Tibial nerve (tissue), 4 donors: ENCODE results near the gene DENND1A. TPM values are rescaled to one million over a fixed set of nuclear protein-coding genes. Genes with fewer than 3 reads are reported as not detected.

Experiments used
- DNase-seq, 2 donors: peaks; one replicate each; pipeline ENCODE4 v3.0.0-alpha.2; 2019; ENCODE audit warnings: low spot score in 2 of 2
- H3K27ac ChIP-seq, 4 donors: fragments of 200-600 bp; sonication (generic) in 3 of 4; one replicate each; pipeline ENCODE4 v1.5.1; 2017 to 2019; ENCODE audit warnings: mild to moderate bottlenecking in 1 of 4
- H3K27me3 ChIP-seq, 2 donors: fragments of 200-600 bp; sonication (generic) in 1 of 2; one replicate each; pipeline versions ENCODE4 v1.5.1 to v1.6.0; 2017 to 2019
- H3K36me3 ChIP-seq, 3 donors: fragments of 200-600 bp; sonication (generic); one replicate each; pipeline ENCODE4 v1.5.1; 2018 to 2019
- H3K4me1 ChIP-seq, 4 donors: fragments of 200-600 bp; sonication (generic) in 3 of 4; one replicate each; pipeline ENCODE4 v1.5.1; 2017 to 2019
- H3K4me3 ChIP-seq, 4 donors: fragments of 200-600 bp; sonication (generic) in 3 of 4; one replicate each; pipeline ENCODE4 v1.5.1; 2017 to 2019; ENCODE audit warnings: mild to moderate bottlenecking in 1 of 4, moderate library complexity in 1 of 4
- H3K9me3 ChIP-seq, 4 donors: fragments of 200-600 bp; sonication (generic) in 3 of 4; one replicate each; pipeline ENCODE4 v1.5.1; 2017 to 2019
- EP300 ChIP-seq, 2 donors: sonication (generic); formaldehyde crosslinking; IDR thresholded peaks; one replicate each; pipeline ENCODE4 v1.6.1; 2017; ENCODE audit warnings: antibody characterized with exemption in 2 of 2, mild to moderate bottlenecking in 1 of 2
- POLR2A ChIP-seq, 2 donors: fragments of 450-650 bp; IDR thresholded peaks; one replicate each; pipeline ENCODE4 v1.6.1; 2017; ENCODE audit warnings: antibody characterized with exemption in 2 of 2, mild to moderate bottlenecking in 2 of 2, moderate library complexity in 2 of 2
- WGBS, 2 donors: methylation state at CpG; one replicate each; pipeline ENCODE4 v1.1.5; 2018; 5-methylcytosine and 5-hydroxymethylcytosine counted together
- total RNA-seq, 4 donors: library from RNA; depleted of rRNA; stranded (reverse); fragments of >200 nt; gene quantifications; one replicate each; pipeline ENCODE4 v1.1.0, GENCODE V29; 2016
- TF ChIP-seq, protein P1 (sequence below), 5 experiments: fragments of 200-600 bp in 3 of 5; fragments of 450-650 bp in 2 of 5; sonication (generic) in 3 of 5; IDR thresholded peaks; one replicate each; pipeline ENCODE4 v1.5.1; 2016 to 2019; ENCODE audit warnings: antibody characterized with exemption in 5 of 5, mild to moderate bottlenecking in 3 of 5, moderate library complexity in 2 of 5

DENND1A gene
- total RNA-seq, 4 donors from 2014 or later, result 17.5 to 34.8 (median 20.1) TPM

DNA sequence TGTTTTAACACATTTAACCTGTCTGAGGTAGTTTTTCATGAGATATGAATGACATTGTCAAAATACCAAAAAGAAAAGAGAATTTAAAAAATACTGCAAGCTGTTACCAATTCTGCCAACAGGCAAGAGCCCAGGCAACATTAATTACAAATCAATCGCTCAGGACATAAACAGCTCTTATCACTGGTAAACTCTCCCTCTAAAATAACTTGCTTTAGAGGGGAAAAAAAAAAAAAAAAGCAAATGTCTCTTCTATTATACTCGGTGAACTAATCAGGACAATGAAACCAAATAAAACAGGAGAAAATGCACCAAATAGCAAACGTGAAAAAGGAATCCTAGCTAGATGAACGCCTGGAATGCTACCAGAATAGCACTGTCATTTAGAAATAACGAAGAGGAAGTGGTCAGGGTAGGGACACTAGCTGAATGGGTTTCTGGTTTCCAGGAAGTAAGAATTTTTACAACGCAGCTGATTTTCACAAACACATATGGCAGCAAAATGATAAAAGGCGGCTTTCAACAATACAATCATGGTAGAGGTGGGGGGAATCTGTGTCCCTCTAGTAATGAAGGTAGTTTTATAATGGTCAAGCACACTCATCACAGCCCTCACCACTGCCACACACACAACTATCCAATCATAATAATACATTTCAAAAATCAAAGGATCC lies 94.9 kb downstream of the DENND1A start:
- H3K4me3 ChIP-seq, result no peak overlapping the region

DNA sequence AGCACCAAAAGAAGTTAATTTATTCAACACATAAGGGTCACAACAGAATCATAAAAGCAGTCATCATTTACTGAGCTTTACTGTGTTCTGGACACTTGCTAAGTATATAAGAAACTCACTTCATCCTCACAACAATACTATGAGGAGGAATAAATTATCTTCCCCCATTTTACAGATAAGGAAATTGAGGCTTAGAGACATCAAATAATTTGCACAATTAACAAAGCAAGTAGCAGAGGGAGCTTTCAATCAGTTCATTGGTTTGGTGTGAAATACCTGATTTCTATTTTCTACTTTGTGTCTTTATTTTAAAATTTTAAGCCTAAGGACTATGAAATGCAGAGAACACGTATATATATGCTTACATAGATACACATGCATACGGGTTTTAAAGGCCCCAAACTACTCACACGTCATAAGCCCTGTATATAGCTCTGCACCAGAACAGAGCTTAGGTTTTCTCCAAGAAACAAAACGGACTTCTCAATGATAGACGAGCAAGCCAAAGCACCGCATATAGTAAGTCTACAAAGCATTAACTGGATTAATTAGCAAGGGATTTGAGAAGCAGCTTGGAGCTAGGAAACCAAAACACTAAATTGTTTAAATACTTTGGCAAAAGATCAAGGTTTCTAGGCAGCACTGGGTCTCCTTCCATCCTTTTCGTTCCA lies 95.6 kb downstream of the DENND1A start:
- H3K4me3 ChIP-seq, result no peak overlapping the region

More for the DNA sequence above, 94.9 kb downstream of the DENND1A start:
- Histone ChIP-seq H3K27me3 (no peaks in the 10 kb centered on the region), H3K9me3 (peaks cover 0 to 12% (median 0%) of the 10 kb centered on the region in 4 donors), H3K4me1 (peaks cover 0 to 13% (median 0%) of the 10 kb centered on the region in 4 donors), H3K36me3 (peaks cover 0 to 12% (median 0%) of the 10 kb centered on the region in 3 donors), H3K27ac (no peak overlapping the region)
- TF ChIP-seq EP300 (IDR thresholded peaks at IDR 0.05), result peak in 1 of 2 donors; percentile 47
- no peak for TF ChIP-seq POLR2A (IDR thresholded peaks at IDR 0.05)
- WGBS, 2 donors, result 34 to 37% methylated on average over 7 of the region's 7 CpGs
- no peak for DNase-seq

DNA sequence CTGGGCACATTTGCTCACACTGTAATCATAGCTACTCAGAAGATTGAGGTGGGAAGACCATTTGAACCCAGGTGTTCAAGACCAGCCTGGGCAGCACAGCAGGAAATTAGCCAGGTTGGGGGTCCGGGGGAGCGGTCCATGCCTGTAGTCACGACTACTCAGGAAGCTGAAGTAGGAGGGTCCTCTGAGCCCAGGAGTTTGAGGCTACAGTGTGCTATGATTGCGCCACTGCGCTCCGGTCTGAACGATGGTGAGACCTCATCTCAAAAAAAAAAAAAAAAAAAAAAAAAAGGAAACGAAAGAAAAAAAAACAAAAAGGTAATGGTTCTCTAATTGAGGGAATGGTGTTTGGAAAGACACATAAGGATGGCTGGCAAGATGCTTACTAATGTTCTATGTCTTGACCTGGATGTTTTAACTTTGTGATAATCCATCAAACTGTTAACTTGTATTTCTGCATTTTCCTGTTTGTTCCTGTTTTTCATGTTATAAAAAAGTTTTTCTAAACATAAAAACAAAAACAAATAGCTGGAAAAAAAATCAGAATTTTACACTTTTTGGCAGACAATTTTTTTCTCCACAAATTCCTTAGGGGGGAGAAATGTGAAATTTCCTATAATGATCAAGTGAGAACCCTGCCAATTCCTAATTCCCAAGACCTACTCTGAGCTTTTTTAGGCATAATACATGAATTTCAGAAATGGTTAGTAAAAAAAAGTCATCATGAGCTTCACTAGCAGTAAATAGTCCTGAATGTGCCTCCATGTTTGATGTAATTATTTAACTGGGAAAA lies 96.9 kb downstream of the DENND1A start:
- Histone ChIP-seq H3K4me1 (peaks cover 0 to 13% (median 0%) of the 10 kb centered on the region in 4 donors), H3K4me3 (no peak overlapping the region), H3K27ac (no peak overlapping the region), H3K27me3 (no peaks in the 10 kb centered on the region), H3K9me3 (peaks cover 0 to 31% (median 7%) of the 10 kb centered on the region in 4 donors), H3K36me3 (peaks cover 0 to 16% (median 0%) of the 10 kb centered on the region in 3 donors)
- DNase-seq, result no peak
- 82 to 85% methylated on average over 8 of the region's 8 CpGs for whole genome bisulfite sequencing, 2 donors
- TF ChIP-seq, protein P1, sequence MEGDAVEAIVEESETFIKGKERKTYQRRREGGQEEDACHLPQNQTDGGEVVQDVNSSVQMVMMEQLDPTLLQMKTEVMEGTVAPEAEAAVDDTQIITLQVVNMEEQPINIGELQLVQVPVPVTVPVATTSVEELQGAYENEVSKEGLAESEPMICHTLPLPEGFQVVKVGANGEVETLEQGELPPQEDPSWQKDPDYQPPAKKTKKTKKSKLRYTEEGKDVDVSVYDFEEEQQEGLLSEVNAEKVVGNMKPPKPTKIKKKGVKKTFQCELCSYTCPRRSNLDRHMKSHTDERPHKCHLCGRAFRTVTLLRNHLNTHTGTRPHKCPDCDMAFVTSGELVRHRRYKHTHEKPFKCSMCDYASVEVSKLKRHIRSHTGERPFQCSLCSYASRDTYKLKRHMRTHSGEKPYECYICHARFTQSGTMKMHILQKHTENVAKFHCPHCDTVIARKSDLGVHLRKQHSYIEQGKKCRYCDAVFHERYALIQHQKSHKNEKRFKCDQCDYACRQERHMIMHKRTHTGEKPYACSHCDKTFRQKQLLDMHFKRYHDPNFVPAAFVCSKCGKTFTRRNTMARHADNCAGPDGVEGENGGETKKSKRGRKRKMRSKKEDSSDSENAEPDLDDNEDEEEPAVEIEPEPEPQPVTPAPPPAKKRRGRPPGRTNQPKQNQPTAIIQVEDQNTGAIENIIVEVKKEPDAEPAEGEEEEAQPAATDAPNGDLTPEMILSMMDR (IDR thresholded peaks at IDR 0.05), result no peak
- no peak for TF ChIP-seq EP300 (IDR thresholded peaks at IDR 0.05)
- no peak for TF ChIP-seq POLR2A (IDR thresholded peaks at IDR 0.05)

More for the DNA sequence above, 95.6 kb downstream of the DENND1A start:
- no peak overlapping the region for H3K27ac ChIP-seq
- no peaks in the 10 kb centered on the region for H3K27me3 ChIP-seq
- TF ChIP-seq POLR2A (IDR thresholded peaks at IDR 0.05) (no peak), EP300 (IDR thresholded peaks at IDR 0.05) (no peak)
- TF ChIP-seq, protein P1 (IDR thresholded peaks at IDR 0.05), result no peak
- DNase-seq, result no peak
- peaks cover 0 to 19% (median 0%) of the 10 kb centered on the region in 3 donors for H3K36me3 ChIP-seq
- peaks cover 0 to 13% (median 0%) of the 10 kb centered on the region in 4 donors for H3K4me1 ChIP-seq
- 62 to 75% methylated on average over 7 of the region's 7 CpGs for WGBS, 2 donors
- peaks cover 0 to 18% (median 1%) of the 10 kb centered on the region in 4 donors for H3K9me3 ChIP-seq

DNA sequence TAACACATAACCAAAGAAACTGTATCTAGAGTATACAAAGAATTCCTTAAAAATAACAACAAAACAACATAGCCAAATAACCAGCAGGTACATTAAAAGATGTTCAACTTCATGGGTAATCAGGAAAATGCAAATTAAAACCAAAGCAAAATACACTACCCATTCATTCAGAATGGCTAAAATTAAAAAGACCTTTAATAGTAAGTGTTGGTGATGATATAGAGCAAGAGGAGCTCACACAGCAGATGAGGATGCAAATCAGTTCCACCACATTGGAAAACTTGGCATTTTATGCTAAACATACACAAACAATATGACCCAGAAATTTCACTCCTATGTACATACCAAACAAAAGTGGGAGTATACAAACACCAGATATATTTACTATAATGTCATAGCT lies 97.8 kb downstream of the DENND1A start:
- no peak for TF ChIP-seq EP300 (IDR thresholded peaks at IDR 0.05)
- DNase-seq, result no peak
- peaks cover 0 to 16% (median 0%) of the 10 kb centered on the region in 3 donors for H3K36me3 ChIP-seq
- H3K4me1 ChIP-seq, result peaks cover 0 to 13% (median 0%) of the 10 kb centered on the region in 4 donors
- H3K27me3 ChIP-seq, result no peaks in the 10 kb centered on the region
- H3K4me3 ChIP-seq, result no peak overlapping the region
- H3K27ac ChIP-seq, result no peak overlapping the region
- peaks cover 0 to 39% (median 11%) of the 10 kb centered on the region in 4 donors for H3K9me3 ChIP-seq

DNA sequence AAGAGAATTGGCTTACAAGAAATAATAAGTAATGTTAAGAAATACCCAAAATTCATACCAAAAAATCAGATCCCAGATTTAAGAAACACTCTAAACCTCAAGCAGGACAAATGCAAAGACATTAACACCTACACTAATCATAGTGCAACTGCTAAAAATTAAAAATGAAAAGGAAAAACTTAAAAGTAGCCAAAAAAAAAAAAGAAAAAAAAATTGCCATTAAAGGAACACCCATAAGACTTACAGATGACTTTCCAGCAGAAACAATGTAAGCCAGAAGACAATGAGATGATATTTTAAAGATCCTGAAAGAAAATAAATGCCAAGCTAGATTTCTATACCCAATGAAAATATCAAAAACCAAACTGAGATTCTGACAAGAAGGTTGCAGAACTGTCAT lies 101.5 kb downstream of the DENND1A start:
- DNase-seq, result no peak
- no peak for TF ChIP-seq EP300 (IDR thresholded peaks at IDR 0.05)

DNA sequence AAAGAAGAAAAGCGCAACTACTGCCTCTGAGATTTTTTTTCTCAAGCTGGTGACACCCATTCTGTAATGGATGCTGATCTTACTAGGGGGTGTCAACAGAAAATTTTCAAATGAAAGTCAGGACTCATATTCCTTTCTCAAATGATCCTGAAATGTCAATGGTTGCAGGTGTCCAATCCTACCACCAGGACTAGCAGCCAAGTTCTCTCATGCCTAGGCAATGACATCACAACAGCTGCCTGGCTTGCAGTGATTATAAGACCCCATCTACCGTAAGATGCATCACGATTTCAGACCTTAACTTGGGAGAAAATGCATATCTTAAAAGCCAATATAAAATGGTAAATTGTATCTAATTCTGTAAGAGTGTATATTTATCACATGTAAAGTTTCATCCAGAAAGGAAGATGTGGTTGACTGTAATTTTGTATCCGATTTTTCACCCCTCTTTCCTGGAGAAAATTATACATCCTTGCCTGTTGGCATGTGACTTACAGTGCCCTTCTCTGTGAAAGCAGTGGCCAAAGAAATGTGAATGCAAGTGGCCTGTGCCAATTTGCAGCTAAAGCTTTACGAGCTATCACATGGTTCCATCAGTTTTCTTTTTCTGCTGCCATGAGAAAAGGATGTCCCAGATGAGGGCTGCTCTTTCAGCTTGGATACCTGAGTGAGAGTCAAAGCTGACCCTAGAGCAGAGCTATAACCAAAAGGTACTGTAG lies 104.4 kb downstream of the DENND1A start:
- DNase-seq, result no peak
- Histone ChIP-seq H3K36me3 (peaks cover 0 to 8% (median 0%) of the 10 kb centered on the region in 3 donors), H3K27me3 (no peaks in the 10 kb centered on the region), H3K27ac (no peak overlapping the region), H3K4me3 (no peak overlapping the region), H3K9me3 (peaks cover 0 to 35% (median 11%) of the 10 kb centered on the region in 4 donors), H3K4me1 (no peaks in the 10 kb centered on the region)
- 76 to 85% methylated on average over 5 of the region's 5 CpGs for WGBS, 2 donors
- no peak for TF ChIP-seq POLR2A (IDR thresholded peaks at IDR 0.05)
- TF ChIP-seq EP300 (IDR thresholded peaks at IDR 0.05), result no peak
- TF ChIP-seq, protein P1 (IDR thresholded peaks at IDR 0.05), result no peak

More for the DNA sequence above, 101.5 kb downstream of the DENND1A start:
- Histone ChIP-seq H3K36me3 (peaks cover 0 to 16% (median 0%) of the 10 kb centered on the region in 3 donors), H3K4me1 (no peaks in the 10 kb centered on the region), H3K4me3 (no peak overlapping the region), H3K27ac (no peak overlapping the region), H3K27me3 (no peaks in the 10 kb centered on the region), H3K9me3 (peaks cover 0 to 42% (median 11%) of the 10 kb centered on the region in 4 donors)
